ENCODE results near the gene KLHL6.
"Not testable (repeated sequence)": the region's sequence is repeated elsewhere in the genome, so short reads cannot be mapped to it uniquely, and the experiment has no call there.

Gene KLHL6

DNA sequence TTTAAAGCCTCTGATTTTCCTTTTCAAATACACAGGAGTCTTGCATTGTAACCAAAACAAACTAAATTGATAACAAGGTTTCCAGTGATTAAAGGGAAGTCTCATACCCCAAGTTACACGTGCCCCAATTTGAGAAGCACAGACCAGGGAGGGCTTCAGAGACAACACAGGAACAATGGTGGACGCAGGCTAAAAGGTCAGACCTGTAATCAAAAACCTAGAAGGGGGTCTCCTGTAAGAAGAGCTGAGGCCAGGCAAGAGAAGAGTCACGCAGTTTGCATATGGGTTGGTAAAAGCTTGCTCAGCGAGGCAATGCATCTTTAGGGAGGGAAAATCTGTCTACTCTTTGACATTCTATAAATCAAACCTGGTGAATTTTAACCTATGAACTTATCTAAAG lies 68.5 kb downstream of the KLHL6 start:
- DNase-seq (ENCODE audit: low read depth in 2 of 2): no peak

GRCh38 chr3:183486472-183486871 lies 69.0 kb downstream of the KLHL6 start:
- DNase-seq (ENCODE audit: low read depth in 2 of 2): no peak

- DNase-seq (ENCODE audit: low read depth in 2 of 2): no peak
Measured at GRCh38 chr3:183485585-183485984, 69.9 kb downstream of the KLHL6 start.

DNA sequence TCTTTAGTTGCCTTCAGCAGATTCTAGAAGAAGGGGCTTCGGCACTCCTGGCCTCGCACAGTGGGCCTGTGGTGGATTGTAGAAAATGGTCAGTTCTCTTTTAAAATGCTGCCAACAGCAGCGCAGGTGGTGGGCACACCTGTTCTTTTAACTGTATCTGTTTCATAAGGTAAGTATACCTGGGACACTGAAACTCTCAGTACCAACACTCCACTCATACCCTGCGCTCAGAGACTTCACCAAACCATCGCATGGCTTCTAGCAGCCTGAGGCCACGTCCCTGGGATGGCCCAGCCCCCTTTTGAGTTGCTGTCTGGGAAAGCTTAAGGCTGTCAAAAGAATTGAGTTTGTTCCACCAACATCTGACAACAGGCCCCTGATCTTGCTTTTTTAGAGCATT lies 70.4 kb downstream of the KLHL6 start:
- DNase-seq (ENCODE audit: low read depth in 2 of 2): no peak

GRCh38 chr3:183484431-183485075 lies 71.0 kb downstream of the KLHL6 start:
- no peak for DNase-seq (ENCODE audit: low read depth in 2 of 2)

DNA sequence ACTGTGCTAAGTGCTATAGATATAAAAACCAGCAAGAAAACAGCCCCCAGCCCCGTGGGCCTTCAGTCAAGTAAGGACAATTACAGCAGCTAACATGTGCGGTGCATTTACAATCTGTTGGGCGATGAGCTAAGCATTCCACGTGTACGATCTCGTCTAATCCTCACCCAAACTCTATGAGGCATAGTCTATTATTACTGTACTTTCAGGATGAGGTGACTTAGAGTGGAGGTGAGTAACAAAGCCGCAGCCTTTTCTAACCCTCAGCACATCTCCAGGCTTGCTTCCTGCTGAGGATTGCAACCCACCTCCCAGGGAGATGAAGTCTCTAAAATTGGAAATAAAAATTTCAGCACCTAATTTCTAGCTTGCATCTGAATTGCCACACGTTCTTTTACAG lies 73.9 kb downstream of the KLHL6 start:
- no peak for DNase-seq (ENCODE audit: low read depth in 2 of 2)

DNA sequence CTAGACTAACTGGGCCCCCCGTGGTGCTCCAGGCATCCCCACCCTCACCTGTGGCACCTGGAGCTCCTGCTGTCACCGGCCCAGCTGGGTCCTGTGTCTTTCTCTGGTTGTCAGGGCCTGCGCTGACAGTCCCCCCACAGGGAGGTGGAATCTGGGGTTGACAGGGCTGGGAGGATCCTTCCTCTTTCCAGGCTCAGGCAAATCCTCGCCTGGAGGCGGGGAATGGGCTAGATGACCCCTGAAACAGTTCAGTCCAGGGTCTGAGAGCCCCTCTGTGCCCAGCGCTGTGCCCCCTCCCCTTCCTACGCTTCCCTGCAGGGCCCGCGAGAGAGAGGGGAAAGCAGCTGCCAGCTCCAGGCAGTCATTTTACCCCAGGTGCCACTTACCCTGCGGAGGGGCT lies 77.0 kb downstream of the KLHL6 start:
- no peak for DNase-seq (ENCODE audit: low read depth in 2 of 2)

GRCh38 chr3:183477801-183478456 lies 77.6 kb downstream of the KLHL6 start:
- DNase-seq (ENCODE audit: low read depth in 2 of 2): no peak

DNA sequence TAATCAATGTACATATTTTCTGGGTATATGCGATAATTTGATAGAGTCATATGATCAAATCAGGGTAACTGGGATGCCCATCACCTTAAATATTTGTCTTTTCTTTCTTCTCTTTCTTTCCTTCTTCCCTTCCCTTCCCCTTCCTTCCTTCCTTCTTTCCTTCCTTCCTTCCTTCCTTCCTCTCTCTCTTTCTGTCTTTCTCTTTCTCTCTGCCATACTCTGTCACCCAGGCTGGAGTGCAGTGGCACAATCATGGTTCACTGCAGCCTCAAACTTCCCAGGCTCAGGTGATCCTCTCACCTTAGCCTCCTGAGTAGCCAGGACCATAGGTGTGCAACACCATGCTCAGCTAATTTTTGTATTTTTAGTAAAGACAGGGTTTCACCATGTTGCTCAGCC lies 79.7 kb downstream of the KLHL6 start:
- DNase-seq (ENCODE audit: low read depth in 2 of 2): not testable (repeated sequence)

DNA sequence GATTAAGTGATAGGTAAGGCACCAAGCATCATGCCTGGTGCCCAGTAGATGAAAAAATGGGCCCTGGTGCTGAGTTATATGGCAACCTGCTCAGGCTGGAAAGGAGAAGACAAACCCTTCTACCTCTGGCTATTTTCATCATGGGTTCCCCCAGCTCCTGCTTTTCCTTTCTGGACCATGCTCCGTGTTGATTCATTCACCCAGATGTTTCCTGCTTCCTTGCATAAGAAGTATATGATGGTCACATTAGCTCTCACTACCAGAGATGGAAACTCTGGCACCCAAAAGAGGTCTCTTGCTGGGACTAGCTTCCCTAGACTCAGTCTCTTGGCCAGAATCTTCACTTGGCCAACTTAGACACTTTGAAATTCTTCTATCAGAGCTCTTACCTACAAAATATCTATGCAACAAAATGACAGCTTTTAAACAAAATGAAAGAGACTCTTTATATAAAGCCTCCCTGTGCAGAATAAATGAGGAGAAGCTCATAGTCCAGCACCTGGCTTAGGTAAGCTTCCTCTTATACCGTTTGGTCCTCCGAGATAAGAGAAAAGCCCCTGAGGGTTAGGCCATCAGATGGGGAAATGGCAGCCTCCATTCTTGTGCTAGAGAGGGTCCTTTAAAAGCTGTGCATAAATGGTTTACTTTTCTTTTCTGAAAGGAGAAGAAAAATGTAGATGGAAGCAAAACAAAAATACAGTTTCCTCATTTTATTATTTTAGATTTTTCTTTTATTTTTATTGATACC lies 80.3 kb downstream of the KLHL6 start:
- DNase-seq (ENCODE audit: low read depth in 2 of 2): no peak

- DNase-seq (ENCODE audit: low read depth in 2 of 2): no peak
Measured at GRCh38 chr3:183473969-183474368, 81.5 kb downstream of the KLHL6 start.

DNA sequence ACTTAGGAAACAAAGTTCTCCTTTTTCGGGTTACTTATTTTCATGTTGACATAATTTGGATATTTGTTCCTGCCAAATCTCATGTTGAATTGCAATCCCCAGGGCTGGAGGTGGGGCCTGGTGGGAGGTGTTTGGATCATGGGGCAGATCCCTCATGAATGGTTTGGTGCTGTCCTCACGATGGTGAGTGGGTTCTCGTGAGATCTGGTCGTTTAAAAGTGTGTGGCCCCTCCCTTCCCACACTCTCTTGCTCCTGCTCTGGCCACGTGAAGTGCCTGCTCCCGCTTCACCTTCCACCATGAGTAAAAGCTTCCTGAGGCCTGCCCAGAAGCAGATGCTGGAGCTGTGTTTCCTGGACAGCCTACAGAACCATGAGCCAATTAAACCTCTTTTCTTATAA lies 83.4 kb downstream of the KLHL6 start:
- no peak for DNase-seq (ENCODE audit: low read depth in 2 of 2)

DNA sequence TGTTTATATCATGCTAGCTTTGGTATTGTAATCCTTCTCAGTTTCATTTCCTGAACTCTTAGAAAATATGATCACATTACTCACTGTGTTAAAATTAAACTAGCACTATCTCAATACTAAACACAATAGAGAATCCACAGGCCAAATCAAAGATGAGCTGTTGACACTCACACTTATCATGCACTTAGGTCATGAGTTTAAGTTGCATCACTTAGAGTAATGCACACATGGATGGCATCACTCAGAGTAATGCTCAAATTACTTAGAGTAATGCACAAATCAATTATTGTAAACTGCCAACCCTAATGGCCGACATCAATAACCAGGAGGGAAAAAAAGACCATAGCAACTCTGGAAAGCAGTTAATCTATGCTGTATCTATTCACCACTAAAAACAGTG lies 87.1 kb downstream of the KLHL6 start:
- no peak for DNase-seq (ENCODE audit: low read depth in 2 of 2)

DNA sequence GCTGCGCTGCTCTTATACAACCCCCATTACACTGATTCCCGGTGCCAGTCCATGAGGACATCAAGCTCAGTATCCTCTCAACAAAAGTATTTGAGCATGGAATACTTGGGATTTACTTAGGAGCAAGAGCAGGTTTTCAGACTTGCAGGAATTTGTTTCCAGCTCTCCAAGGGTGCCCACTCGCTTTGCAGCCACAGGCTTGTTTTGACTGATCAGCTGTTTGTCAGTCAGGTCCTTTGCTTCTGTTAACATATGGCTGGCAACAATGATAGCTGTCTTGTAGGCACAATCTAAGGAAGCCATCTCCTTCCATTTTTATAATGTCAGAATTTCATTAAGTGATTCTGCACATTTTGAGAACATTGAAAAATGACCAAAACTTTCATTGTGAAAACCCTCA lies 88.9 kb downstream of the KLHL6 start:
- no peak for DNase-seq (ENCODE audit: low read depth in 2 of 2)

- not testable (repeated sequence) for DNase-seq (ENCODE audit: low read depth in 2 of 2)
Measured at GRCh38 chr3:183465710-183466109, 89.8 kb downstream of the KLHL6 start.

GRCh38 chr3:183464480-183464879 lies 91.0 kb downstream of the KLHL6 start:
- DNase-seq (ENCODE audit: low read depth in 2 of 2): no peak

- DNase-seq (ENCODE audit: low read depth in 2 of 2): no peak
Measured at GRCh38 chr3:183460081-183461055, 95.1 kb downstream of the KLHL6 start.

DNA sequence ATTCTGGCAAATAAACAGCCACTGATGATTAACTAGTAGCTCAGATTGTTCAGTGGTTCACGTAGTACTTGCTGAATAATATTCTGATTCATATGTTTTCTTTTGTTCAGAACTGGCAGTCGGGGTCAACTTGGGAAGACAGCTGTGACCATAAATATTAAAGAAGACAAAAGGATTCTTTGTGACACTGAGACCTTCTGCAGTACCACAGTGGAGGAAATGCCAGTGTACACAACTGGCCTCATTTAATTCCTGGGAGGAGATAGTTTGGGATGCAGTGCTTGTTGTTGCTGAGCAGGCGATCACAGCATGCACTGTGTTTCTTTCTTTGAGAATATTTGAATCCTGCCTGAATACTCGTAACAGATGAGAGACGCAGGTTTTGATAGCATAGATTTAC lies 100.4 kb downstream of the KLHL6 start:
- no peak for DNase-seq (ENCODE audit: low read depth in 2 of 2)

GRCh38 chr3:183454064-183454463 lies 101.4 kb downstream of the KLHL6 start:
- no peak for DNase-seq (ENCODE audit: low read depth in 2 of 2)

DNA sequence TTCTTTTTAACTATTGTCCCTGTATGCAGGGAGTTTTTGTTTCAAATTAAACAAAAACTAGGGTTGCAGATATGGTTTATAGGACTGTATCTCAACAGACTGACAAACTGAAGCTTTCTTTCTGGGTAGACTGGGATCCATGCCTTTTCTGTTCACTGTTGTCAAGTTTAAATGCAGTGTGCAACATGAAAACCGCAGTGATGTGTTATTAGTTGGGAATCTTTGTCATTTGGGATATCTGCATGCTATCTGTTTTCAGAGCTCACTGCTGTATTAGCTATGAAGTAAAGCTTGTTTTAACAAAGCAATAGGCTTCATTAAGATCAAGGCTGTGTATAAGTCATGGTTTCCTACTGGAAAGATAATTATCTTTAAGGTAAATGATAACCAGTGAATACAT lies 105.7 kb downstream of the KLHL6 start:
- no peak for DNase-seq (ENCODE audit: low read depth in 2 of 2)

- no peak for DNase-seq (ENCODE audit: low read depth in 2 of 2)
Measured at GRCh38 chr3:183449391-183449790, 106.1 kb downstream of the KLHL6 start.

Data from stimulated activated CD4-positive, alpha-beta T cell treated with anti-CD3 and anti-CD28 coated beads, Interleukin-1b, Interleukin-23, amount 100 ng/mL, for 4 hours (primary cell).